ENCODE data around the gene FOXA2. TPM values are rescaled to one million over a fixed set of nuclear protein-coding genes. Genes with fewer than 3 reads are reported as not detected.
"Not testable (repeated sequence)": the region's sequence is repeated elsewhere in the genome, so short reads cannot be mapped to it uniquely, and the experiment has no call there.

FOXA2 gene
- polyA plus RNA-seq (ENCODE audit: insufficient read length in 4 of 4) = not detected

GRCh38 chr20:22584522-22584921 lies at the start of gene FOXA2:
FOXA2 (minus strand) TSS chr20:22584572; CDS start chr20:22584278, 294 bp downstream.
- DNase-seq (ENCODE audit: low read depth in 4 of 4, low spot score in 2 of 4) = no peak

GRCh38 chr20:22630701-22631100 lies 46.3 kb upstream of the FOXA2 start:
- DNase-seq (ENCODE audit: low read depth in 4 of 4, low spot score in 2 of 4) = no peak

DNA sequence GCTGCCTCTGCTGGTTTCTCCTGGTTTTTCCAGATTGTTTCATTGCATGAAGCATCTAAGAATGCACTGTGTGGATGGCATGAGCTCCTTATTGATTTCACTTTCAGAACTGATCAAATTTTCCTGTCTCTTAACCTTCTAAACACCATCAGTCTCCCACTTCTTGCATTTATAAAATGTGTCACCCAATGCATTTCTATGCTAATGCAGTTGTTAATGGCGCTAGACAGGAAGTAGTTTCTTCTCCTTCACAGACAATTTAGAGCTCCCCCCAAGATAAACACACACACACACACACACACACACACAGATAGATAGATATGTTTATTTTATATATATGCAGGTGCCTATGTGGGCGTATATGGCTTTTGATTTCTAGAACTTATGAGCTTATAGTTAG lies 45.6 kb upstream of the FOXA2 start:
- DNase-seq (ENCODE audit: low read depth in 4 of 4, low spot score in 2 of 4) = no peak

DNA sequence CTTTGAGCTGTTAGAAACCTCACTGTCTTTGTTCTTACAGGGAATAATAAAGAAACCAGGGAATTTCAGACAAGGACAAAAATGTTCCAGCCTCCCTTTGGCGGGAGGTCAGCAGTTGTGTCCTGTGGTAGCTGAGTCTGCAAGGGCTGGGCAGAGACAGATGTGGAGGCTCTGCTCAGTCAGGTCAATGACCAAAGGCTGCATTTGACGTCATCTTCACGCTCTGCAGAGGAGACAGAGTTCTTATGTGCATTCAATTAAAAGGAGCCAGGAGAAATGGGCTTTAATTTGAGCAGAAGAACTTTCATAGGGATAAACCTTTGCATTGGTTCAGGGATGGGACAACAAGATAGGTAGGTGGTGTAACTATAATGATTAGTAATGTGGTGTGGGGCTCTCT lies 45.1 kb upstream of the FOXA2 start:
- DNase-seq (ENCODE audit: low read depth in 4 of 4, low spot score in 2 of 4) = no peak

- DNase-seq (ENCODE audit: low read depth in 4 of 4, low spot score in 2 of 4) = peak in 3 of 4 donors; percentile 17 to 45 (median 19)
Observed at GRCh38 chr20:22626496-22626895, 42.1 kb upstream of the FOXA2 start.

GRCh38 chr20:22623211-22623610 lies 38.8 kb upstream of the FOXA2 start:
- DNase-seq (ENCODE audit: low read depth in 4 of 4, low spot score in 2 of 4) = no peak

GRCh38 chr20:22620342-22620741 lies 36.0 kb upstream of the FOXA2 start:
- DNase-seq (ENCODE audit: low read depth in 4 of 4, low spot score in 2 of 4) = no peak

DNA sequence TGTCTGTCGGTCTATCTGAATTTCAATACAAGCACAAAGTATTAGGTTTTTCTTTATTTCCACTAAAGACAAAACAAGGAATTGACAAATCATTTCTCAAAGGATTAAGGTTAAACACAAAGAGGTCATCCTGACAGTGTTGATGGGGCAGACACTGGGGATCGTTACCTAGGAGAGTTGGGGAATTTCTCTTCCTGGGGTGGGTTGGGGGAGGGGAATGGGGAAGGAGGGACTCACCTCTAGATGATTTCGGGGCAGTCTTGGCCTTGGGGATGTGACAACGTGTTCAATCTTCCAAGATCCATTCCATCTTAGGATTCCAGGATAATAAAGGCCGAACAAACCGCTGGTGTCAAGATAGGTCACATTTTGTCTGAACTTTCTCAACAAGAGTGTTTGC lies 35.4 kb upstream of the FOXA2 start:
- no peak for DNase-seq (ENCODE audit: low read depth in 4 of 4, low spot score in 2 of 4)

DNA sequence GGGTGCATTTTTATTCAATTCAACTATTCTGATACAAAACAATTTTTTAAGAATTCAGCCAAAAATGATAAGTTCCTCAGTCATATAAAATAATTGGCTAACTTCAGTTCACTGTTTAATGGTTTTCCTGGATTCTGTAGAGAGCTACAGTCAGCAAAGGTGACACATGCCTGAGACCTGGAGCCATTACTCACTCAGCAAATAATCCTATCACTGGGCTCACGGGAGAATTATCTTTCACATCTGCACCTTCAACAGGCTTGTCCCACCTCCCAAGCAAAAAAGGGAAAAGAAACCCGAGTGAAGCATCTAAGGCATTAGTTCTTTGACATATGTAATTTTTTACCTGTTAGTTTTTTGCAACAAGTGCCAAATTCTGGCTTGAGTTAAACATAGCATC lies 34.9 kb upstream of the FOXA2 start:
- no peak for DNase-seq (ENCODE audit: low read depth in 4 of 4, low spot score in 2 of 4)

DNA sequence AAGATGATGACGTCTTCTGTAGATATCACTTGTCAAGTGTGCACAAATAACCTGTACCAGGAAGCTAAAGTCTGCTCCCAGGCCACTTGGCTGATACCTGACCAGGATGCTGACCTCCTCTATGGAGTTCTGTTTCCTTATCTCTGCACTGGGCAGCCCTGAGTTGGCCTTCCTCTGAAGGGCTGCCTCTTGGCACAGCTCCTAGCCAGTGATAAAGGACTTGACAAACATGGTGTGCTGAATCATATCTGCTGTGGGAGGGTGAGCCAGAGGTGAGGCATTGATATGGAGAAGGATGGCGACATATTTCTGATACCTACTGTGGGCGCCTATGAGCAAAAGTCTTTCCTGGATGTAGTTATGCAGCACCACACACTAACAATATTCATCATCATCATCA lies 32.8 kb upstream of the FOXA2 start:
- no peak for DNase-seq (ENCODE audit: low read depth in 4 of 4, low spot score in 2 of 4)

- DNase-seq (ENCODE audit: low read depth in 4 of 4, low spot score in 2 of 4) = no peak
Observed at GRCh38 chr20:22616551-22616950, 32.2 kb upstream of the FOXA2 start.

GRCh38 chr20:22615425-22615824 lies 31.1 kb upstream of the FOXA2 start:
- no peak for DNase-seq (ENCODE audit: low read depth in 4 of 4, low spot score in 2 of 4)

GRCh38 chr20:22611636-22612035 lies 27.3 kb upstream of the FOXA2 start:
- DNase-seq (ENCODE audit: low read depth in 4 of 4, low spot score in 2 of 4) = no peak

DNA sequence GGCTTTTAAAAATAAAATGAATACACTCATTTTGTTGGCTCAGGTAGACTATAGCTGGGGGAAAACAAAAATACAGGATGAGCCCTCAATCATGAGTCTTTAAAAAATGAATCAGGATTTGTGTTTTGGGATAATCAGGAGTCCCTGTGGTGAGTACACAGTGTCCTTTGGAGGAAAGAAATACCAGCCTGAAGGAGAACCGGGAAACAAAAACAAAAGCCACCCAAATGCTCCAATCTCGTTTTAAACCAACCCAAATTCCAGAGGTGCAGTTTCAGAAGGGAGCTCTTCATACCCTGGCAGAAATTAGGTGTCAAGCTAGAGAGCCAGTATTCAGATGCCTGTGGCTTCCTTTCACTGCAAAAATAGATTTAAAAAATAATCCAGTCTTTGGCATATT lies 23.3 kb upstream of the FOXA2 start:
- DNase-seq (ENCODE audit: low read depth in 4 of 4, low spot score in 2 of 4) = no peak

GRCh38 chr20:22604815-22605214 lies 20.4 kb upstream of the FOXA2 start:
- no peak for DNase-seq (ENCODE audit: low read depth in 4 of 4, low spot score in 2 of 4)

- no peak for DNase-seq (ENCODE audit: low read depth in 4 of 4, low spot score in 2 of 4)
Observed at GRCh38 chr20:22601361-22602141, 17.2 kb upstream of the FOXA2 start.

GRCh38 chr20:22599258-22599657 lies 14.9 kb upstream of the FOXA2 start:
- not testable (repeated sequence) for DNase-seq (ENCODE audit: low read depth in 4 of 4, low spot score in 2 of 4)

- DNase-seq (ENCODE audit: low read depth in 4 of 4, low spot score in 2 of 4) = no peak
Observed at GRCh38 chr20:22597303-22597702, 12.9 kb upstream of the FOXA2 start.

- no peak for DNase-seq (ENCODE audit: low read depth in 4 of 4, low spot score in 2 of 4)
Observed at GRCh38 chr20:22590662-22591061, 6.3 kb upstream of the FOXA2 start.

DNA sequence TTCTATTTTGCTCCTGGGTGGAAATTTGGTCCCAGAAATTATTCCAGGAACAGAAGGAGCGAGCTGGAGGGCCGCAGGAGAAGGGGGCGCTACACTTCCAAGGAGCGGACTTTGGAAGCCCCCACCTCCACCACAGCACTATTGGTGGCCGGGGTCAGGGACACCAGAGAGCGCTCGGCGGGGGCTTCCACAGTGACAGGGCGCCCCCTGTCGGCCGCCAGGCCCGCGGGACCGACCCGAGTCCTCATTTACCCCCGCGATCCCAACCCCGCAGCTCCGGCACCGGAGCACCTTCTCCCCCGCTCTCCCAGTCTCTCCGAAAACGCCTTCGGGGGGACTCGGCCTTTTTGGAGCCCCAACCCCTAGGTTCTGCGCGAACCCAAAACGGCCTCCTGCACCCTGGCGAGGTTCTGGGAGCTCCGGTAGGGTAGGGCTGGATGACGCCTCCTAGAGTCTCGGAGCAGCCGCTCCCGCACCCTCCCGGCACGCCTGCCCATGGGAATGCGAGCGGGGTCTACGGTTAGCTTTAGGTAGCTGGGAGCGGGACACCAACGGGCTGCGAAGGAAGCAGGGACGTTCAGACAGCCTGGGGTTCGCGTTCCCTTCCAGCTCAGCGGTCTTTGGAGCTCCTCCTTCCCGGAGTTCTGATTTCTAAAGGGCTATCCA lies 2.4 kb upstream of the FOXA2 start:
- no peak for DNase-seq (ENCODE audit: low read depth in 4 of 4, low spot score in 2 of 4)

DNA sequence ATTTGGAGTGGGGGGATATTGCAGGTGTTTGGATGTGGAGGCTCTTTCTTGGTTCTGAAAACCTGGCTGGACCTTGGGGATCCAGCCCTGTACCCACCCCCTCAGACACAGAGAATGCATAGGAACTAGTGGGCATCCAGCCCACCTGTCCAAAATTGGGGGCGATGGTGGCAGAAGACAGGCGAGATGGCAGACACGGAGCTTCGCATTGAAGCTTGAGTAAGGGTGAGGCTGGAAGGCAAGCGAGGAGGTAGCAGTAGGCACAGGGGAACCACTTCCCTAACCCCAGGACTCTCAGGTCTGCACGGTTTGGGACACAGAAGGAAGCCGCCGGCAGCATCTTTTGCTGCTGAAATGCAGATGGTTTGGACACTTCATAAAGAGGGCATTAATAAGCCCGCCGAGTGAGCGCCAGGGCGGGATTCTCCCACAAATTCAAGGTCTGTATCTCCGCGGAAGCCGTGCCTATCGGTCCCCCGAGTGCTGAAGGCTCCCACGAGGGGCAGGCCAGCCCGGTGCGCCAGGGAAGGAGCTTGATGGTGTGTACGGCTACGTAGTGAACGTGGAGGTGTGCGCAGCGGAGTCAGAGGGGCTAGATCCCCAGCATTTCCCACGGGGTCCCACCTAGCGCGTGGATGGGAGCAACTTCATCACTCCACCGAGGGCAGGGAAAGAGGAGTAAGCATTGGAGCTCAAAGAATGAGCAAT lies 1.6 kb upstream of the FOXA2 start:
- DNase-seq (ENCODE audit: low read depth in 4 of 4, low spot score in 2 of 4) = no peak
